HG02798 (cell line): ENCODE measurements around the gene MARS1.
"Not testable (repeated sequence)": the region's sequence is repeated elsewhere in the genome, so short reads cannot be mapped to it uniquely, and the experiment has no call there.

Experiments
- ATAC-seq: cut with Tn5 transposase; IDR thresholded peaks from one replicate; pipeline ENCODE4 v1.9.1; 2021; ENCODE audit warnings: mild to moderate bottlenecking; ENCODE audit not compliant: unreplicated experiment, poor library complexity

MARS1 gene

GRCh38 chr12:57546438-57547287 is 58.8 kb downstream of the MARS1 start, which contains the start of gene DCTN2:
Gene DCTN2 (minus strand): TSS chr12:57547192. CDS start chr12:57547063, 129 bp downstream.
- peak; percentile 98 for ATAC-seq

- ATAC-seq = no peak
Observed at GRCh38 chr12:57547288-57548012, 59.6 kb downstream of the MARS1 start.

- ATAC-seq = no peak
Observed at GRCh38 chr12:57548013-57548315, 60.1 kb downstream of the MARS1 start.

- ATAC-seq = no peak
Observed at GRCh38 chr12:57548488-57548887, 60.6 kb downstream of the MARS1 start.

- ATAC-seq = no peak
Observed at GRCh38 chr12:57549203-57549908, 61.5 kb downstream of the MARS1 start.

- no peak for ATAC-seq
Observed at GRCh38 chr12:57549909-57550640, 62.2 kb downstream of the MARS1 start, which contains the start of gene KIF5A. Gene KIF5A (plus strand): TSS chr12:57550044. CDS start chr12:57550272, 228 bp downstream.

GRCh38 chr12:57550641-57551549 is 63.0 kb downstream of the MARS1 start:
- ATAC-seq = no peak

GRCh38 chr12:57551637-57552305 is 63.9 kb downstream of the MARS1 start:
- no peak for ATAC-seq

GRCh38 chr12:57552306-57552651 is 64.4 kb downstream of the MARS1 start:
- ATAC-seq = no peak

- ATAC-seq = no peak
Observed at GRCh38 chr12:57552835-57553313, 65.0 kb downstream of the MARS1 start.

- ATAC-seq = no peak
Observed at GRCh38 chr12:57553343-57554202, 65.7 kb downstream of the MARS1 start.

GRCh38 chr12:57554453-57554852 is 66.6 kb downstream of the MARS1 start:
- no peak for ATAC-seq

GRCh38 chr12:57554897-57555296 is 67.0 kb downstream of the MARS1 start:
- no peak for ATAC-seq

- no peak for ATAC-seq
Observed at GRCh38 chr12:57558864-57559263, 71.0 kb downstream of the MARS1 start.

- no peak for ATAC-seq
Observed at GRCh38 chr12:57560516-57560915, 72.6 kb downstream of the MARS1 start.

GRCh38 chr12:57561117-57561516 is 73.2 kb downstream of the MARS1 start:
- not testable (repeated sequence) for ATAC-seq

- ATAC-seq = no peak
Observed at GRCh38 chr12:57563358-57563757, 75.5 kb downstream of the MARS1 start.
